Embryonic facial prominence (tissue), 1 donor: ENCODE measurements around the gene MBD6.
"Not testable (repeated sequence)": the region's sequence is repeated elsewhere in the genome, so short reads cannot be mapped to it uniquely, and the experiment has no call there.

ENCODE experiments used
- DNase-seq: peaks from one replicate; pipeline ENCODE4 v3.0.0-alpha.2; 2016; ENCODE audit errors: extremely low spot score

The MBD6 gene

DNA sequence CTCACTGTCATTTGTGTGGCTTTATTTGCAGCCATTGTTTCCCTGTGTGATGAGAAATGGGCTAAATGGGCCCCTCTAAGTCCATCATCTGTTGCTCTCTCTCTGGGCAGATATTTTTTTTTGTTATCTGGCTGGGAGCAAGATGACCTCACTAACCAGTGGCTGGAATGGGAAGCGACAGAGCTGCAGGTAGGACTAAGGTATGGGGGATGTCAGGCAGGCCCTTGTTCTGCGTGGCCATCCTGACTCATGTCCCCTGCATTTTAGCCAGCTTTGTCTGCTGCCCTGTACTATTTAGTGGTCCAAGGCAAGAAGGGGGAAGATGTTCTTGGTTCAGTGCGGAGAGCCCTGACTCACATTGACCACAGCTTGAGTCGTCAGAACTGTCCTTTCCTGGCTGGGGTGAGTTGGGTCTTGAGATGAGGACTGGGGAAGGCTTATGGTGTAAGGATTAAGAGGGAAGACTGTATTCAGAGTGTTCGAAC is 33.4 kb upstream of the MBD6 start:
- no peak for DNase-seq

DNA sequence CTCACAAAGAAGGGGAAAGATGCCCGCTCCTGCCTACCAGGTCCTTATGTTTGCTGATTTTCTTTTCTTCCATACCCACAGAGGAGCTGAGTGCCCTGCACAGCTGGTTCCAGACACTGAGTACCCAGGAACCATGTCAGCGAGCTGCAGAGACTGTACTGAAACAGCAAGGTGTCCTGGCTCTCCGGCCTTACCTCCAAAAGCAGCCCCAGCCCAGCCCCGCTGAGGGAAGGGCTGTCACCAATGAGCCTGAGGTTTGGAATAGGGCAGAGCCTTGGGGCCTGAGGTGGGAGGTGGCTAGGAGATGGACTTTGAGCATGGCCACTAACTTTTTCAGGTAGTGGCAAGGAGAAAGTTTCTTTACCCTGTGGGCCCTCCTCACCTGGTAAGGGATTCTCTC is 32.5 kb upstream of the MBD6 start:
- no peak for DNase-seq

DNA sequence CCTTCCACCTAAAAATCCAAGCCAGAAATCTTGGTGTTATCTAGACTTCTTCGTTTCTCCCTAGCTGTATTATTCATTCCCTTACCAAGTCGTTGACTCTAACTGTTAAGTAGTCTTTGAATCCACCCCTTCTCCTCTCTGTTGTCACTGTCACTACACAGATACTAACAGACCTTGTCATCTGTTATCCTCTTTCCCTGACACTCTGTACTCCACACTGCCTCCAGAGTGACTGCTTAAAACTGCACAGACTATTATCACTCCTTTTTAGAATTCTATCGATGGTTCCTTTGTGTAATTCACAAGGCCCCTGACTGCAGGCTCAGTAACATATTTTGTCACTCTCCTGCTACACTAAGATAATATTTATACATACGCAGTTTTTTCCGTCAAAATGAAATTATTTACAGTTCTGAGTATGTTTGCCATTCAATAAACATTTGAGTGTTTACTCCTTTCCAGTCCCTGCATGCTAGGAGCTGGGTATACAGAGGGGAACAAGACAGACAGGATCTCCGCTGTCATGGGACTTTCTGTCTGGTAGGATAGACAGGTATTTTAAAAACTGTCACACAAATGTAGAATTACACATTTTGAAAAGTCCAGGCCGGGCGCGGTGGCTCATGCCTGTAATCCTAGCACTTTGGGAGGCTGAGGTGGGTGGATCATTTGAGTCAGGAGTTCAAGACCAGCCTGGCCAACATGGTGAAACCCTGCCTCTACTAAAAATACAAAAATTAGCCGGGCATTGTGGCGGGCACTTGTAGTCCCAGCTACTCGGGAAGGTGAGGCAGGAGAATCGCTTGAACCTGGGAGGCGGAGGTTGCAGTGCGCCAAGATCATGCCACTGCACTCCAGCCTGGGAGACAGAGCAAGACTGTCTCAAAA is 31.0 kb upstream of the MBD6 start:
- DNase-seq, result no peak

DNA sequence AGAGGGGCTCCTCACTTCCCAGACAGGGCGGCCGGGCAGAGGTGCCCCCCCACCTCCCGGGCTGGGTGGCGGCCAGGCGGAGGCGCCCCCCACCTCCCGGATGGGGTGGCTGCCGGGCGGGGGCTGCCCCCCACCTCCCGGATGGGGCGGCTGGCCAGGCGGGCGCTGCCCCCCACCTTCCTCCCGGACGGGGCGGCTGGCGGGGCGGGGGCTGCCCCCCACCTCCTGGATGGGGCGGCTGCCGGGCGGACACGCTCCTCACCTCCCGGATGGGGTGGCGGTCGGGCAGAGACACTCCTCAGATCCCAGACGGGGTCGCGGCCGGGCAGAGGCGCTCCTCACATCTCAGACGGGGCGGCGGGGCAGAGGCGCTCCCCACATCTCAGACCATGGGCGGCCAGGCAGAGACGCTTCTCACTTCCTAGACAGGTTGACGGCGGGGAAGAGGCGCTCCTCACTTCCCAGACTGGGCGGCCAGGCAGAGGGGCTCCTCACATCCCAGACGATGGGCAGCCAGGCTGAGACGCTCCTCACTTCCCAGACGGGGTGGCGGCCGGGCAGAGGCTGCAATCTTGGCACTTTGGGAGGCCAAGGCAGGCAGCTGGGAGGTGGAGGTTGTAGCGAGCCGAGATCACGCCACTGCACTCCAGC is 27.4 kb upstream of the MBD6 start:
- DNase-seq, result not testable (repeated sequence)

DNA sequence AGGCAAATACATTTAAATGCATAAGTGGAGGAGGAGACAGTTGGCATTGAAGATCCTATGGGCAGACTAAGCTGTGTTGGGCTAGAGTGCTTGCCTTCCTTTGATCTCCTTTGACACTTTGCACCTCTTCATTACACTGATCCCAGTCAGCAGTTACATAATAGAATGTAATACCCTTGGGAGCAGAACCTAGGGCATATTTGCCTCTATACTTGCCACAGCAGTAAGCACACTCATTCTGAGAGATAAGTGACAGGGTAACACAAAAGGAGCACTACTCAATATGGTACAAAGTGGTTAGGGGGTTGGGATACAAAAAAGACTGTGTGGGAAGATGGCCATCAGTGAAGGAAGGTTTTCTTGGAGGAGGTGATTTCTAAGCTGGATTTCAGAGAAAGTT is 25.8 kb upstream of the MBD6 start:
- DNase-seq, result no peak

DNA sequence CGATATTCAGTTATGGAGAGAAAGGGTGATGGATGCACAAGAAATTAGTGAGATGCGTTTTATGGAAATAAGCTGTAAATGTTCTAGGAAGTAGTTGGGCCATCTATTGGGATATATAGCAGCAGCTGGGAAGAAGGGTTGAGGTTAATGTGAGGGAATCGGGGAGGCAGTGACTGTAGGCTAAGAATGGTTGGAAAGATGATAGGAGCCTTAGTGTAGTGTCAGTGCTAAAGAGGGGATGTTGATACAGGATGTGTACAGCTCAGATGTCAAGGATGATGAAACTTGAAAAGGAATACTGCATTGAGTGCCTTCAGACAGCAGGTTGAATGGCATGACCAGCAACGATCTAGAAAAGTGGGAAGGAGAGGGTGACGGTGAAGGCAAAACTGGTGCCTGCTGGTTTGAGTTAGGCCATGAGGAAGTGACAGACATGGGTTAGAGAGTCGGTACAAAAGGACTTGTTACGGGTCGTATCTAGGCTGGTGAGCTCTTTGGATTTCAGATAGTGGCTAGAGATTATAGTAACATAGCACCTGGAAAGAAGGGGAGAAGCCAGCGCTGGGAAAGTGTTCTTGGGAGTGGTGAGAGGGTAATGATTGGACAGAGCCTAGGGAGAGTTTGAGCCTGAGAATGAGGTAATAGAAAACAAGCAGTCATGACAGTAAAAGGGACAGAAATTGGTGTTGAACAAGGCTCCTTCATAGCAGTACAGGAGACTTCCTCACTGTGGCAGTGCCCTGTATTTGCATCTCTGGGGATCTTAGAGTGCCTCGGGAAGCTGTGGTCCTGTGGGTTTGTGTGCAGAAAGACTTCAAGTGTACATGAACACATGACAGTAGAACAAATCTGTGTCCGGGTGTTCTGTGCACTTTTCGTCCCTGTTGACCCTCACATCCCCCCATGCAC is 25.1 kb upstream of the MBD6 start:
- DNase-seq, result no peak

DNA sequence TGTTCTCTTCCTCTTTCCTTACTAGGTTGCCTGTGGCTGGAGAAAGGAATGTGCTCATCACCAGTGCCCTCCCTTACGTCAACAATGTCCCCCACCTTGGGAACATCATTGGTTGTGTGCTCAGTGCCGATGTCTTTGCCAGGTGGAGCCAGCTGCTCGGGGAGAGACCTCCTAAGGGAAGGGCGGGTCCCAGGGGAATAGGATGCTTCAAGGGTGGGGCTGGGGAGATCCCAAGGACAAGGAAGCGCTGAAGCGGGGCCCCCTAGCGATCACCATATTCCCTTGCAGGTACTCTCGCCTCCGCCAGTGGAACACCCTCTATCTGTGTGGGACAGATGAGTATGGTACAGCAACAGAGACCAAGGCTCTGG is 24.5 kb upstream of the MBD6 start:
- DNase-seq, result no peak

DNA sequence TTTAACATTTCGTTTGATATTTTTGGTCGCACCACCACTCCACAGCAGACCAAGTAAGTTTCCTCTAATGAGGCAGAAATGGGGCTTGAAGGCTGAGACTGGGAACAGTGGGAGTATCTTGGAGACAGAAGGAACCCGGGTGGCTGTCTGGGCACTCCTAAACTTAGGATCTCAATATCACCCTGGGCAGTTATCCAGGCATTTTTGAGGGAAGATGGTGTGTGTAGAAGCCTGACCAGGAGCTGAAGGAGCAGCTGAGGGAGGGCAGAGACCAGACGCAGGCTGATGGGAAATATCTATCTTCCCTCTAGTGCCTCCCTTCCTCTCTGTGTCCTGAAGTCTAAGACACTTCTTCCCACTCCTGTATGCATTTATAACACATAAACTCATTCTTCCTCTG is 24.1 kb upstream of the MBD6 start:
- DNase-seq, result no peak

DNA sequence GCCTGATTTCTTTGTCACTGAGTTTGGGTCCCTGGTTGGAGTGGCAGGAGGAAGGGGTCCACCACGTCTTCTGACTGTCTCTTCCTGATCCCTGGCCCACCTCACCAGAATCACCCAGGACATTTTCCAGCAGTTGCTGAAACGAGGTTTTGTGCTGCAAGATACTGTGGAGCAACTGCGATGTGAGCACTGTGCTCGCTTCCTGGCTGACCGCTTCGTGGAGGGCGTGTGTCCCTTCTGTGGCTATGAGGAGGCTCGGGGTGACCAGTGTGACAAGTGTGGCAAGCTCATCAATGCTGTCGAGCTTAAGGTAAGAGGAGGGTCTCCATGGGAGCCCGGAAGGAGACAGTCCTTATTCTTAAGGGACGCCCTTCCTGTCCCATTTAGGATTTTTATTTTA is 22.4 kb upstream of the MBD6 start:
- no peak for DNase-seq

DNA sequence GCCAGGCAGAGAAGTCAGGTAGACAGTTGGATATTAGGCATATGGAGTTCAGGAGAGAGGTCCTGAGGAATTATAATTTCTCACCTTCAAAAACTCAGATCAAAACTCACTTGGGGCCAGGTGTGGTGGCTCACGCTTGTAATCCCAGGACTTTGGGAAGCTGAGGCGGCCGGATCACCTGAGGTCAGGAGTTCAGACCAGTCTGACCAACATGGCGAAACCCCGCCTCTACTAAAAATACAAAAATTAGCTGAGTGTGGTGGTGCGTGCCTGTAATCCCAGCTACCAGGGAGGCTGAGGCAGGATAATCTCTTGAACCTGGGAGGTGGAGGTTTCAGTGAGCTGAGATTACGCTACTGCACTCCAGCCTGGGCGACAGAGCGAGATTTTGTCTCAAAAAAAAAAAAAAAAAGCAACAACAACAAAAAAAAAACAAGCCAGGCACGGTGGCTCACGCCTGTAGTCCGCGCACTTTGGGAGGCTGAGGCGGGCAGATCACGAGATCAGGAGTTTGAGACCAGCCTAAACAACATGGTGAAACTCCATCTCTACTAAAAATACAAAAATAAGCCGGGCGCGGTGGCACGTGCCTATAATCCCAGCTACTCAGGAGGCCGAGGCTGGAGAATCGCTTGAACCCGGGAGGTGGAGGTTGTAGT is 20.2 kb upstream of the MBD6 start:
- not testable (repeated sequence) for DNase-seq

DNA sequence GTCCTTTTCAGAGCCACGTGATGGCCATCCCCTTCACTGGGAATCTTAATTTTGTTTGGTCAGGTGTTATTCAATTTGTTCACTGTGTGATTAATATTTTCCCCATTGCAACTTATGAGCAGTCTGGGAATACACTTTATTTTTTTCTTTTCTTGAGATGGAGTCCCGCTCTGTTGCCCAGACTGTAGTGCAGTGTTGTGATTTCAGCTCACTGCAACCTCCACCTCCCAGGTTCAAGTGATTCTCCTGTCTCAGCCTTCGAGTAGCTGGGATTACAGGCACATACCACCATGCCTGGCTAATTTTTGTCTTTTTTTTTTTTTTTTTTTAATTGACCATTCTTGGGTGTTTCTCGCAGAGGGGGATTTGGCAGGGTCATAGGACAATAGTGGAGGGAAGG is 16.1 kb upstream of the MBD6 start:
- DNase-seq, result not testable (repeated sequence)

DNA sequence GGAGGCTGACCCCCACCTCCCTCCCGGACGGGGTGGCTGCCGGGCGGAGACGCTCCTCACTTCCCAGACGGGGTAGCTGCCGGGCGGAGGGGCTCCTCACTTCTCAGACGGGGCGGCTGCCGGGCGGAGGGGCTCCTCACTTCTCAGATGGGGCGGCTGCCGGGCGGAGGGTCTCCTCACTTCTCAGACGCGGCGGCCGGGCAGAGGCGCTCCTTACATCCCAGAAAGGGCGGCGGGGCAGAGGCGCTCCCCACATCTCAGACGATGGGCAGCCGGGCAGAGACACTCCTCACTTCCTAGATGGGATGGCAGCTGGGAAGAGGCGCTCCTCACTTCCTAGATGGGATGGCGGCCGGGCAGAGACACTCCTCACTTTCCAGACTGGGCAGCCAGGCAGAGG is 14.8 kb upstream of the MBD6 start:
- DNase-seq, result not testable (repeated sequence)

DNA sequence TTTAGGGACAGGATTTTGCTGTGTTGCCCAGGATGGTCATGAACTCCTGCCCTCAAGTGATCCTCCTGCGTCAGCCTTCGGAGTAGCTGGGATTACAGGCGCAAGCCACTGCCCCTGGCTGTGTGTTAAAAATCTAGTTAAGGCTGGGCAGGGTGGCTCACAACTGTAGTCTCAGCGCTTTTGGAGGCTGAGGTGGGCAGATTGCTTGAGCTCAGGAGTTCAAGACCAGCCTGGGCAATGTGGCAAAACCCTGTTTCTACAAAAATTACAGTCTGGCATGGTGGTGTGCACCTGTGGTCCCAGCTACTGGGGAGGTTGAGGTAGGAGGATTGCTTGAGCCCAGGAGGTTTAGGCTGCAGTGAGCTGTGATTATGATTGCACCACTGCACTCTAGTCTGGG is 11.5 kb upstream of the MBD6 start:
- no peak for DNase-seq

DNA sequence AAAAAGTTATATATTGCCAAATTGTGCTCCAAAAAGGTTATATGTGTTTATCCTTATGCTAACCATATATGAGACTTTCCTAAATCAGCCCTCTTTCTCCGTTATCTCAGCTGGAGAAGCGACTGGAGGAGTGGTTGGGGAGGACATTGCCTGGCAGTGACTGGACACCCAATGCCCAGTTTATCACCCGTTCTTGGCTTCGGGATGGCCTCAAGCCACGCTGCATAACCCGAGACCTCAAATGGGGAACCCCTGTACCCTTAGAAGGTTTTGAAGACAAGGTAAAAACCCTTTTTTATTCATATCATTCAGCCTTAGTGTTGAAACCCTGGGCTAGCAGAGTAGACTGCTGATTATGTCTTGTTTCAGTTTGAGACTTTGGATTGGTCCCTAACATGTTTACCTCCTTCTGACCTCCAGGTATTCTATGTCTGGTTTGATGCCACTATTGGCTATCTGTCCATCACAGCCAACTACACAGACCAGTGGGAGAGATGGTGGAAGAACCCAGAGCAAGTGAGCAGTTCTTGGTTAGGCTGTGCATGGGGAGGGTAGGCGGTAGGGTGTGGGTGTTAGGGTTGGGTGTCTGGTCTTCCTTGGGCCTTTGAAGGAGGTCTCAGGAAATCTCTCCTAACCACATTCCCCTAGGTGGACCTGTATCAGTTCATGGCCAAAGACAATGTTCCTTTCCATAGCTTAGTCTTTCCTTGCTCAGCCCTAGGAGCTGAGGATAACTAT is 10.9 kb upstream of the MBD6 start:
- no peak for DNase-seq

DNA sequence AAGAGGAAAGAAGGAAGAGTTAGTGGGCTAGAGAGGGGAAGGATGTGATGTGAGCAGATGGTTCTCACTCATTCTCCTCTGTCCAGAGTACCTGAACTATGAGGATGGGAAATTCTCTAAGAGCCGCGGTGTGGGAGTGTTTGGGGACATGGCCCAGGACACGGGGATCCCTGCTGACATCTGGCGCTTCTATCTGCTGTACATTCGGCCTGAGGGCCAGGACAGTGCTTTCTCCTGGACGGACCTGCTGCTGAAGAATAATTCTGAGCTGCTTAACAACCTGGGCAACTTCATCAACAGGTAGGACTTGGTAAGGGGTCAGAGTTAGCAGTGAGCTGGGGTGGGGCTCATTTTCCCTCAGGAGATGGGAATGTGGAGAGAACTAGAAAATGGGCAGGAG is 10.0 kb upstream of the MBD6 start:
- DNase-seq, result no peak

DNA sequence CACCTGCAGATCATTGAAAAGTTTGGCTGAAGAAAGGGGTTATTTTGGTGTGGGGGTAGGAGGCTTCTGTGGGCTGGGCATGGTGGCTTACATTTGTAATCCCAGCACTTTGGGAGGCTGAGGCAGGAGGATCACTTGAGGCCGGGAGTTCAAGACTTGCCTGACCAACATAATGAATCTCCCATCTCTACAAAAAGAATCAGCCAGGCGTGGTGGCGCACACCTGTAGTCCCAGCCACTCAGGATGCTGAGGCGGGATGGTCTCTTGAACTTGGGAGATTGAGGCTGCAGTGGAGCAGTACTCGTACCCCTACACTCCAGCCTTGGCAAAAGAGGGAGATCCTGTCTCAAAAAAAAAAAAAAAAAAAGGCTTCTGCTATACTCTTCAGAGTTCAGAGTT is 9.4 kb upstream of the MBD6 start:
- DNase-seq, result no peak

DNA sequence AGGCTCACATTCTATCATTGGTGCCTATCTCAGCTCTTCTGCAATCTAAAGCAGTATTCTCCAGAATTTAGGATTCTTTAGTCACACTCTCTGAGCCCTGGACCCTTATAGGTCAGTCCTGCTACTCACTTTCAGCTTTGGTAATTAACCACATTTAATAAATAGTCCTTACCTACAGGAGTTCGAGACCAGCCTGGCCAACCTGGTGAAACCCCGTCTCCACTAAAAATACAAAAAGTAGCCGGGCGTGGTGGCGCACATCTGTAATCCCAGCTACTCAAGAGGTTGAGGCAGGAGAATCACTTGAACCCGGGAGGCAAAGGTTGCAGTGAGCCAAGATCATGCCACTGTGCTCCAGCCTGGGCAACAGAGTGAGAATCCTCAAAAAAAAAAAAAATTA is 8.9 kb upstream of the MBD6 start:
- DNase-seq, result not testable (repeated sequence)

DNA sequence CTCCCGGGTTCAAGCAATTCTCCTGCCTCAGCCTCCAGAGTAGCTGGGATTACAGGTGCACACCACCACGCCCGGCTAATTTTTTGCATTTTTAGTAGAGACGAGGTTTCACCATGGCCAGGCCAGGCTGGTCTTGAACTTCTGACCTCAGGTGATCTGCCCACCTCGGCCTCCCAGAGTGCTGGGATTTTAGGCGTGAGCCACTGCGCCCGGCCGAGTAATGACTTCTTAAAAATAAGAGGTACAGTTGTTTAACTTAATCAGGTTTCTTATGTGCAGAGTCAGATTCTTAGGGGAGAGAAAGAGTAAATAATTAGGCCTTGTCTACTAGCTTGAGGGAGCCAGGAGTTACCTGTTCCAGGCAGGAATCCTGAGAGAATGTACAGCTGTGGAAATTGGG is 8.4 kb upstream of the MBD6 start:
- not testable (repeated sequence) for DNase-seq

DNA sequence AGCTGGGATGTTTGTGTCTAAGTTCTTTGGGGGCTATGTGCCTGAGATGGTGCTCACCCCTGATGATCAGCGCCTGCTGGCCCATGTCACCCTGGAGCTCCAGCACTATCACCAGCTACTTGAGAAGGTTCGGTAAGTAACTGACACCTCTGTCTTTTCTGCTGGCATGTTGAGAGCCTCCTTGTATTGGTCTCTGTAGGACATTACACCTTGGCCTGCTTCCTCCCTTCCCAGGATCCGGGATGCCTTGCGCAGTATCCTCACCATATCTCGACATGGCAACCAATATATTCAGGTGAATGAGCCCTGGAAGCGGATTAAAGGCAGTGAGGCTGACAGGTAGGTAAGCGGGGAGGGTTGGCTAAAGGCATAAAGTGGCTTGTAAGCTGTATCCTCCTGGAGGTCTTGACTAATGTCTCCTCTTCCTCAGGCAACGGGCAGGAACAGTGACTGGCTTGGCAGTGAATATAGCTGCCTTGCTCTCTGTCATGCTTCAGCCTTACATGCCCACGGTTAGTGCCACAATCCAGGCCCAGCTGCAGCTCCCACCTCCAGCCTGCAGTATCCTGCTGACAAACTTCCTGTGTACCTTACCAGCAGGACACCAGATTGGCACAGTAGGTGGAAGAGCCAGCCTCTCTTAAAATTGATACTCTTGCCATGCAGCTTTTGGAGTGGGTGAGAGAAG is 7.8 kb upstream of the MBD6 start:
- no peak for DNase-seq

DNA sequence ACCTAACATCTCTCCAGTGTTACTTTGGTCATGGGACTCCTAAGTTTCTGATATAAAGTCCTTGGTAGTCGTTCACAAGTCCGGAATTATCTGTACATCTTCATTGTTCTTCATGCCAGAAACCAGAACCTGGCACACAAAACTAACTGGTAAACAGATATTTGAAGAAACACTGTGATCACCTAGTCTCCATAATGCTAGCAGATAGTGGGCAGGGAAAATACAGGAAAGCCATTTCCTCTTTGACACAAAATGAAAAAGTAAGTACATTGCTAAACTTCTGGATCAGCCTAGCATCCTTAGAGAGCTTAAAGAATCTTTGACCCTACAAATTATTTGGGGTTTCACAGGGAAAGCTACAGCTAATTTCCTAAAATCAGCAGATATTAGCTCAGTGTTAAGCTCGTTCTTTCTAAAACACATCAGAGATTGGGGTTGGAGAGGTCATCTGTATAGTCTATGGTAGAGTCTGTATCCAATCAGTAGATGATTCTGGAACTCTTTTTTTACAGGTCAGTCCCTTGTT is 7.2 kb upstream of the MBD6 start:
- no peak for DNase-seq
